ENCODE measurements around the gene HSP90AB1. TPM values are rescaled to one million over a fixed set of nuclear protein-coding genes. Genes with fewer than 3 reads are reported as not detected.

The HSP90AB1 gene
- total and polyA plus RNA-seq, 9 of the 15 experiments (the other 6 are each of a cell fraction or from before 2014, with no cell fraction given): 1,780 to 3,358 (median 2,262) TPM

GRCh38 chr6:44257025-44257752 is 10.3 kb downstream of the HSP90AB1 start, which contains the start of gene SLC35B2 (continued):
- TF ChIP-seq IRF1 (CRISPR knock-in tag; IDR thresholded peaks at IDR 0.05; ENCODE audit: borderline replicate concordance): peak; percentile 55; the same call in 1 of the 2 replicates
- no peak for TF ChIP-seq ZNF124 (CRISPR knock-in tag; IDR thresholded peaks at IDR 0.05)
- peak; percentile 39; the same call in 1 of the 2 replicates for TF ChIP-seq ZNF324 (CRISPR knock-in tag; IDR thresholded peaks at IDR 0.05)
- TF ChIP-seq E2F6 (IDR thresholded peaks at IDR 0.05; ENCODE audit: borderline replicate concordance in 1 of 2, extremely low read depth in 1 of 2, insufficient read depth in 1 of 2, insufficient read length in 1 of 2, low read depth in 1 of 2, low read length in 1 of 2, poor library complexity in 1 of 2, severe bottlenecking in 1 of 2): peak; percentile 75 to 93
- 0 out of 2 replicates have a peak, but pooled peaks have one; percentile 51 for TF ChIP-seq MAFK (IDR thresholded peaks at IDR 0.05; ENCODE audit: low read length)
- TF ChIP-seq AFF4 (CRISPR knock-in tag; IDR thresholded peaks at IDR 0.05): no peak
- no peak for TF ChIP-seq ZNF274 (IDR thresholded peaks at IDR 0.05; ENCODE audit: borderline replicate concordance, low read depth, low read length)
- TF ChIP-seq ID3 (CRISPR knock-in tag; IDR thresholded peaks at IDR 0.05): no peak
- TF ChIP-seq ID3 (tag; IDR thresholded peaks at IDR 0.05): no peak; the same call in none of the 2 replicates
- no peak for TF ChIP-seq CREBBP (IDR thresholded peaks at IDR 0.05; ENCODE audit: low read depth, low read length)
- peak; percentile 78; the same call in 1 of the 2 replicates for TF ChIP-seq ZNF830 (CRISPR knock-in tag; IDR thresholded peaks at IDR 0.05)
- no peak for TF ChIP-seq KHSRP (IDR thresholded peaks at IDR 0.05)
- no peak for TF ChIP-seq ZBTB12 (CRISPR knock-in tag; IDR thresholded peaks at IDR 0.05)
- no peak for TF ChIP-seq POLR3G (IDR thresholded peaks at IDR 0.05; ENCODE audit: extremely low read depth, insufficient read length, insufficient replicate concordance)
- no peak for TF ChIP-seq ZNF140 (CRISPR knock-in tag; IDR thresholded peaks at IDR 0.05)
- TF ChIP-seq OTX1 (CRISPR knock-in tag; IDR thresholded peaks at IDR 0.05): 0 out of 2 replicates have a peak, but pooled peaks have one; percentile 19
- peak; percentile 95 for TF ChIP-seq RB1 (IDR thresholded peaks at IDR 0.05; ENCODE audit: low read depth)
- TF ChIP-seq CREB3 (tag; conservative IDR thresholded peaks at IDR 0.05; ENCODE audit: low read depth): no peak
- no peak for TF ChIP-seq ZNF699 (CRISPR knock-in tag; IDR thresholded peaks at IDR 0.05; ENCODE audit: insufficient replicate concordance)

All from K562 (cell line).